Middle frontal gyrus (tissue), 1 donor: ENCODE results near the gene GNAQ.

Experiments
- DNase-seq: peaks from one replicate; pipeline ENCODE4 v3.0.0-alpha.2; 2015; ENCODE audit warnings: low spot score; ENCODE audit errors: extremely low spot score

The GNAQ gene

DNA sequence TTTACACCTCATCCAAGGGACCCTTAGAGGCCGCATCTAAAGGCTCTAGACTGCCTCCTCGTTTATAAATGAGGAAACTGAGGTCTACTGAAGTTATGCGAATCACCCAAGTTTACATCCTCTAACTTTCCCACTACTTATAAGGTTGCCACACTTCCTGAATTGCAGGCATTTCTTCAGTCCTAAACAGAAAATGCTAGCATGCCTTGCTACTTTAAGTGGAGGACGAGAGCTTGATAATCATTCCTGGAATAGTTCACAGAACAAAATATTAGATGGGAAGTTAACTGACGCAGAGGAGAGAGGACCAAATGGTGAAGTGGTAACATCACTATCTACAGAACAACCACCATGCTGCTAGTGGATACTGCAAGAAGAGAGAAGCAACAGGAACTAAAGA, 85.8 kb downstream of the GNAQ start:
- DNase-seq: no peak

DNA sequence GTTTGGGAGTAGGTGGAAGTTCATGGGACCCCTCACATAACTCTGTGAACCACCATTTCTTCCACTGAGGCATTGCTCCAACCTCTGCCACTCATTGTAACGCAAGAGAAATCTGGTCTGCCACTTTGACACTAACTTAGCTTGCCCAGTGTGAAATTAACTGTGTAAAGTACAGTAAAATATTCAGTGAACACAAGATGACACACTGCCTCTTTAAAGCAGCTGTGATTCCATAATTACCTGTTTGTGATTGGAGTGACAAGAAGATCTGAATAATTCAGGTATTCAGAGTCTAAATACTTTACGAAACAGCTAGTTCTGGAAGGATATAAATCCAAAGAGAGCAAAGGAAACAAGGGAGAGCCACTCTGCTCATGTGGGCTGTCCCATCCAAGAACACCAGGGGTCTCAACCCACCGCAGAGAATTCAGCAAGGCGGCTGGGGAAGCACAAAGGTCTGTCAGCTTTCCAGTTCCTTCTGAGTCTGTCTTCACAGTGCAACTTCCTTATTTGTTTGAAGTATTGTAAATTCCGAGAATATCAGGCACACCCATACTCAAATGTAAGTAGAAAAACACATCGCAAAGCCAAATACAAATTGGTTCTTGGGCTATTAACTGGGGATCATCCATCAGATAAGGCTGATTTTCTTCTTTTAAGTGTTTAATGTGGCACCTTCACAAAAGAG, 86.9 kb downstream of the GNAQ start:
- DNase-seq: no peak

DNA sequence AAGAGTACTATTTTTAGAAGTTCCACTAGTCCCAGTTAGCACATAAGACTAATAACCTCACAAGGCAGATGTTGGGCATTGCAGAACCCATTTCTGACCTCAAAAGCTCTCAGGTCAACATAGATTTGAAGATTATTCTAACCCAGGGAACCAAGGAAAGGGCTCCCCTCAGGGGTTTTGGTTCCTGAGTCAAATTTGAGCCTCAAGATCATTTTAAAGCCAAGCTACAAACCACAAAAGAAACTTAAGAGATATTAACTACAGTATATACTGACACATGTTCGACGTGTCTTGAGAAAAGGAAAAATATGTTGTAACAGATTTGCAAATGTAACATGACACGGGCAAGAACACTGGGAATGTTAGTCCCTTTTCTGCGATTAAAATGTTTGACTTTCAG, 88.6 kb downstream of the GNAQ start:
- no peak for DNase-seq

DNA sequence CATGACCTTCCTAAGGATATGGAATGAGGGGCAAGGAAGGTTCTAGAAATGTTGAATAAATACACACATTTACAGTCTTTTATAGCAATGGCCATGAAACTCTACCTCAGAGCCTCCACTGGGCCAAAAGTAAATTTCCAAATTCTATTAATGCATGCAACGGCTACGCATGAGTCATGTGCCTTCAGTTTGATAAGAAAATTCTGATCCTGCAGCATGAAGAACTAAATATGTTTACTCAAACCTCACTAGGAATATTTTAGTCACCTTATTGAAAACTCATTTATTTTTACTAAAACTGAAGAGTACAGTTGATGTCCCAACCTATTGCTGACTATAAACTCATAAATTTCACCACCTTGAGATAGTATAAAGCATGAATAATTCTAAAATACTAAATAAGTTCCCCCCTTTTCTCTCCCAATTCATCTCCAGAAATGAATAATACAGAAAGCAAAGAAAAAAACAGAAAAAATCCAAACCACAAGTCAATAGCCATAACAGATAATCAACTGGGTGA, 92.4 kb downstream of the GNAQ start:
- DNase-seq: no peak

DNA sequence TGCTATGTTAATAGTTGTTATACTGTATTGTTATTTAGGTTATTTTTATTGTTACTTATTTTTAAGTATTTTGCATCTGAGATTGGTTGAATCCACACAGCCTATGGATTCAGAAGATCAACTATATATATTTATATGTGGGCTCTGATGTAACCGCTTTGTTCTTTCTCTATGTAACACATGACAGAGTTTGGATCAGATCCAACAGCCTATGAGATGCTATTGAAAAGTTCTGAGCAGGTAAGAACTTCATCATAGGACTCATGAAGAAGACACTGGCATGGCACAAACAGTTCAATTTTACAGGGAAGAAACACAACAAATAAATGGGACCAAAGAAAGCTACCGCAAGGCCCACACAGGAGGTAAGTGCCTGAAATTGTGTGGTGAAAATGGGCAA, 93.4 kb downstream of the GNAQ start:
- no peak for DNase-seq

DNA sequence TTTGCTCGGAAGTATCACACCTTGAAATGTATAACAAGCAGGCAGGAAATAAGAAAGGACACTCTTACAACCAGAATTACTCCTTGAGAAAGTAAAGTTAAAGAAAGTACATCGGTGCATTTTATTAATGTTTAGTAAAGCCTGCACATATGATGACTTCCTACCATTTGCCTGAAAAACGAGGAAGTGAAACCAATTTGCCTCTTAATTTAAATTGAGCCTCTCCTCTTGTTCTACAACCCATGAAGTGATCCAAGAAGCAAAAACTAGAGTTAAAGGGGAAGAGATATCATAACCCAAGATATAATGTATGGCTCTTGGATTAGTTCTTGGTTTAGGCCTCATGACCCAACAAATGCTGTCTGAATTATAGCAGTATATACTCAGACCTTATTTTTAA, 95.6 kb downstream of the GNAQ start:
- DNase-seq: no peak

DNA sequence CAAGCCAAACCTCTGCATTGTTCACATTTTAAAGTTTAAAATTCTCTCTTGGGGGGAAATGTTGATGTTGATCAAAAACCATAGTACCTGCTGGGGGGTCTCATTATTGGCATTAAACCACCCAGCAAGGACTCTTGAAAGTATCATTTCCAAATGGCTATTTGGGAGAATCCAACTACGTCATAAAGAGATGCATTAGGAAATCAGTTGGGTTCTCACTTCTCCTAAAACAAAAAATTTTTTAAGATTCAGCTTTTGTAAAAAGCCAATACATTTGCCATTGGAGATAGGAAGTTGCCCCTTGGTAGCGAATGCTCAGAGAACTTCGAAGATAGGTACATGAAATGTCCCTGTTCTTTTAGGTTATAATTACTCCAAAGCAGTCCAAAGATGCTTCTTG, 96.4 kb downstream of the GNAQ start:
- DNase-seq: no peak

DNA sequence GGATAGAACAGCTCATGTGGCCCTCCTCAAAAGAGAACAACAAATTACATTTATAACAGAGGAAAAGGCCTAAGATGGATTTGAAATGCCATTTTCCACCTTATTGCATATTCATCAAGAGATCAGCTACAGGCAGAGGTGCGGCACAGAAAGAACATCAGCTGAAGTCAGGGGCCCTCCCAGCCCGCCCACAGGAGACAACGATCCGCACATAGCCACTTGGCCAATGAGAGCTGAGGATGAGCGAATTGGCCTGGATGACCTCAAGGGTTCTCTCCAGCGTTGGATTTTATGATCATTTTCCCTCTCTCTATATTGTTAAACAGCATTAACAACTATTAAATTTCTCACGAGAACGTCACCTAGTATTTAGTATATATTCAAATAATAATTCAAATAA, 97.6 kb downstream of the GNAQ start:
- DNase-seq: no peak

DNA sequence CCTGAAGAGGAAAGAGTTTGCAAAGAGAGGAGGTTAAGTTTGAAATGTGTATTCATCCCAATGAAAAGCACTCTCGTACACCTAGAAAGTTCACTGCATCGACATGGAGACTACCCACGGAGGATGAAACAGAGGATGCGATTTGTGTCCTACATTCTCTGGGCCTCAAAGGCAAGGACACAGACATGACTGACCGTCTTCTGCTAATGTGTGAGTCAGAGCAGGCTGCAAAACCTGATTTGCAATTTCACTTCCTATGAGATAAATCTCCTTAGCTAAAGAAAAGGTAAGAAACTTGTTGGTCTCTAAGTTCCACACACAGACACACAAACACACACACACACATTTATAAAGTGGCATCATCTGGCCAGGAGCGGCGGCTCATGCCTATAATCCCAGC, 98.6 kb downstream of the GNAQ start:
- DNase-seq: no peak

DNA sequence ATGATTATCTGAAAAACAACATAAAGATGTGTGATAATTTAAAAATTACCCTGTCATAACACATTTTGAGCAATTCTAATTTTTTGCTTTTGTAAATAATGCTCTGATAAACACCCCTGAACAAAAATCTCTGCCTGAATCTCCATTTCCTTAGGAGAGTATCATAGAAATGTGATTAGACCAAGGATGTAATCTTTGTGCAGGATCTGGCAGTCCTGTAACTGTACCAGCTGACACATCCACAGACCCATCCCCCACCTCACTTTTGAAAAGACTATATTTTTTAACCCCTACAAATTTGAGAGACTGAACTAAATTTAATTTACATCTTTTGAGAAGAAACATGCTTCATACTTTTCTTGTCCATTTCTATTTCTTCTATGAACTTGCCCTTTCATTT, 101.7 kb downstream of the GNAQ start:
- no peak for DNase-seq

DNA sequence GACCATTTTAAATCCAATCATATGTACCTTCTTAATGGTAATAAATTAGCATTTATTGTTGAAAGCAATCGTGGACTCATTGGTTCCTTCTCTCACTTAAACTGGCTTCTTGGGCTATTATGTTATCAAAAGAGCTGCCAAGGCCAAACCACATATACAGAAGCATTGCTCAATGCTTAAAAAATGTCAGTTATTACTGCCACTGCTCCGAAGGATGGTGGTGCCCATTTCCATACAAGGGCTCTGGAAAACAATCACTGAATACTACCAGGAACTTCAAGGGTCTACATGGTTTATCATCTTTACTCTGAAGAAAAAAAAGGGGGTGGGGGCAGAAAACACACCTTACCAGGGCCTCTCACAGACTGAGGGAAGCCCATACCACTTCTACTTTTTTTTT, 104.3 kb downstream of the GNAQ start:
- DNase-seq: no peak

DNA sequence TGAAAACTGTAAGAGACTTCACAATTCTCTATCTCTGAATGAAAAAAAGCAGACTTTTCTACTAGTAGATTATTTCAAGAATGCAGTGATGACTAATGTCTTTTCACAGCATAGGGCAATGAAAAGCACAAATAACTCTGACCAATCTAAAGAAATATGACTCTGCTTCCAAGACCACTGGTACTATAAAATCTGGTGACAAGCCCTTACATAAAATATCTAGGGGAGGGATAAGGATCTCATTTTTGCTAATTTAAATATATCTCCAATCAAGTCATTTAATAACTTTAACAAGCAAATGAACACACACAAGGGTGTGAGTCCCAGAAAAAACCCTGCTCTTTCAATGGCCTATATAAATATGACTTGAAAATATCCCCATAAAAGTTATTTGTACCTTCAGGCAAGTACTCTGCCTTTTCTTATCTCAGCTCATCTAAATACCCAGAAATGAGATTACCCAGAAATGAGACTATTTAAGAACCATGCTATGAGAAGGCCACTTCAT, 105.2 kb downstream of the GNAQ start:
- no peak for DNase-seq

DNA sequence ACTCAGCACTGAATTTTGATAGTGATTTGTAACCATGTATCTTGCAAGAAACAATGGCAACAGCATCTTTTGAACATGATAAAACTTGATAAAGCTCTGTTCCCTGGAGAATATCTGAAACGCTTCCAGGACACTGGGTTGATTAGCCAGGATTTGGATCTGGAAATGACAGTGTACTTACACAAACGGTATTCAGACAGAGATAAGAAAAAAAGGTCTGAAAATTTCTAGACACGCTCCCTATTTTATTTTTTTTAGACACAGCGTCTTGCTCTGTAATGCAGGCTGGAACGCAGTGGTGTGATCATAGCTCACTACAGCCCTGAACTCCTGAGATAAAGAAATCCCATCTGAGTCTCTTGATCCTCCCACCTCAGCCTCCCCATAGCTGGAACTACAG, 109.0 kb downstream of the GNAQ start:
- DNase-seq: no peak

DNA sequence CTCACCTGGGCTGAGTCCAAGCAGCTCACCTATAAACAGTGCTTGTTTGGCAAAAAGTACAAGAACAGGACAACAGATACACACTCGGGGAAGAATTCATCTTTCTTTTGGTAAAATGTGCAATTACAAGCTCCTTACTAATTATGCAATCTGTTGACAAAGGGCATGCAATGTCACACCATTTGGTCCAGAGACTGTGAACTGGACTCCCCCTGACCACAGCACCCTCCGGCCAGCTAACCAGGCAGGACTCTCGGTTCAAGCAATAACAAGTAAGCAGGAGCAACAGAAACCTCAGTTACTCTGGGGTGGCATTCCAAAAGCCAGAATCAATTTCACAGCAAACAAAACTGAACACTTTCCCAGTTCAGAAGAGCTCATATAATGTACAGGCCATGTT, 113.8 kb downstream of the GNAQ start:
- no peak for DNase-seq

DNA sequence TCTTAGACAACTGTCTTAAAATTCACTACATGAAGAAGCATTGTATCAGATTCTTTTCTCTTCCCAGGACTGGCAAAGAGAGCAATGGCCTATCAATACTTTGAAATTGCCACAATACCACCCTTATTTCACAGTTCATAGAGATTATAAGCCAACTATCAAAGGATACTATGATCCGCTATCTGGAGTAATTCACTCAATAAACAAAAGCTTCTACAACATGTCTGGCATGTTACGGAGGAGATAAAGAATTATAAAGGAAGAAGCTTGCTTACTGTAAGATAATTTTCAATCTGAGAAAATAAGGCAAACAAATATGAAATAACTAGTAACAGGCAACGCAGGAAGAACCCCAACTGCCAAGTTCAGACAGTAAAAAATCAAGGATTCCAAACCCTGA, 114.8 kb downstream of the GNAQ start:
- DNase-seq: no peak

DNA sequence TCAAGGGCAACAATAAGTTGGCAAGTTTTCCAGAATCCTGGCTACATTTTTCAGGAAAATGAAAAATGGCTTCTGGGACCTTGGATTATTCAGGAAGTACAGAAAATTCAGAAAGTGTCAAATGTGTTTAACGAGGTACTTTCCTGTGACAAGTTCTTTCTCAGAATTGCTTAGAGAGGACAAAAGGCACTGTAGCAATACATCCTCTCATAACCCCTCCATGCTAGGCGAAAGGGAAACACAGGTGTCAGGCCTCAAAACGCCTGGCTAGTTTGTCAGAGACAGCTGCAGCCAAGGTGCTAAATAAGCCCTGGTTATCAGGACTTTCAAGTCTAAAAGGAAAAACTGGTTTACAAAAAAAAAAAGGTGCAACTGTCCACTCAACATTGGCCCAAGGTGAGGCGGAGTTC, 115.2 kb downstream of the GNAQ start:
- DNase-seq: no peak

DNA sequence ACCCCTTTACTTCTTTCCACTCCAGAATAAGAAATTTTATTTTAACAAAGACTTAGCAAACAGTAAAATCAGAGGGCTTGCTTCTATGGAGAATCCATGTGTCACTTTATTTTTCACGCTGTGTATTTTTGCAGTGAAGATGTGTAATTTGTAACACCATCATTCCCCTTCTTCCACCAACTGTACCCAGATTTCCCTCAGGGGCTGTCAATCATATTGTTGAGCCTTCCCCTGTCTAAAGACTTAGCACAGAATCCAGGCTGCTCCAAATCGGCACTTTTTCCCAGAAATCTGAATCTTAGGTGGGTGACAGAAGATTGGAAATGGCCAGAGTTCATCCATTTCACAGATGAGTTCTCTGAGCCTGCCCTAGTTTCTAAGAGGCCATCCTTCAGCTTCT, 115.9 kb downstream of the GNAQ start:
- DNase-seq: no peak

DNA sequence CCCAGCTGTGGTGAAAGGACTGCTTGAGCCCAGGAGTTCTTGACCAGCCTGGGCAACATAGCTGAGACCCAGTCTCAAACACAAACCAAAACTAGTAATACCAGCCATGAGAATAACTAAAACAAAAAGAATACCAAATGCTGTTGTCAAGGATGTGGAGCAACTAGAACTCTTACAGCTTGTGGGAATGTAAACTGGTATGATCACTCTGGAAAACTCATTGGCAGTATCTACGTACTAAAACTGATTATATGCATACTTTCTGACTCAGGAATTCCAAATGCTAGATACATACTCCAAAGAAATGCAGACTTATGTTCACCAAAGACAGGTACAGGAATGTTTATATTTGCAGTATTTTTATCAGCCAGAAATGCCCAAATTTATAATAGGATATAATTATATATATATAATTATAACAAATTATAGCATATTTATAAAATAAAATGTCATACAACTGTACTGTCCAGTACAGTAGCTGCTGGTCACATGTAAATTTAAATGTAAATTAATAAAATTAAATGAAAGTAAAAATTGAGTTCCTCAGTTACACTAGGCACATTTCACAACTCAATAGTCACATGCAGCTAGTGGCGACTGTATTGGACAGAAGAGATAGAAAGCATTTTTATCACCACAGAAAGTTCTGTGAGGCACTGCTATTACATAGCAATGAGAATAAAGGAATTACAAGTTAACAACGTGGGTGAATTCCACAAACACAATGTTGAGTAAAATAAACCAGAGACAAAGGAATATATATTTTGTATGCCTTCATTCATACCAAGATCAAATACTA, 118.5 kb downstream of the GNAQ start:
- DNase-seq: no peak

DNA sequence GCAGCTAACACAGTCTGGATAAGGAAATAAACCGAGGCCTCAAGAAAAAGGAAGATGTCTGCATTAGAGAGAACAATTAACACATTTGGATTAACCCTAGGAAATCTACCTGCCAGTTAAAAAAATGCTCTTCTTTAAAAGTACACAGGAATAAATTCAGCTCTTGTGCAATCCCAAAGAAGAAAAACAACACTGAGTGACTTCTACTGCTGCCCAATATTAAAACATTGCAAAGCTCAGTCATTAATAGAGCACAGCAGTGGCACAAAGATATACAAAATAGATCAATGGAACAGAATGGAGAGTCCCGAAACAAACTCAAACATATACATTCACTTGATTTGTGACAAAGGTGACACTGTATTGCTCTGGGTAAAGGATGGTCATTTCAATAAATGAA, 119.7 kb downstream of the GNAQ start:
- DNase-seq: no peak

DNA sequence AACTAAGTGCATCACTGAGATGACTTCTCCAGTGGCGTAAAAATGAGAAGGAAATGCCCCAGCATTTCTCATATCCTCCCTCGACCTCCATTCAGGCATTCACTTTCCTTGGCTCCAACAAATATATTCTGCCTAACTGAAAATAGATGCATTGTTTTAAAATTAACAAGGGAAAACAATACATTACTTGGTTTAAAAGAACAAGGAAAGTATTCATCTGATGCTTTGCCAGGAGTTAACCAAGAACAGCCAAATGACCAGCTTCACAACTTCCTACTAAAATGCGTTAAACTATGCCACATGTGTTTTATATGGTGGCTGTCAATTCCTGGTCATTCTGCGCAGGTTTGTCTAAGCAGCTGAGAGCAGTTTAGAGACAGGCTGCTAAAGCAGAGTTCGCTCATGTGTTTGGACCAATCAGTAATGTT, 121.4 kb downstream of the GNAQ start:
- no peak for DNase-seq

DNA sequence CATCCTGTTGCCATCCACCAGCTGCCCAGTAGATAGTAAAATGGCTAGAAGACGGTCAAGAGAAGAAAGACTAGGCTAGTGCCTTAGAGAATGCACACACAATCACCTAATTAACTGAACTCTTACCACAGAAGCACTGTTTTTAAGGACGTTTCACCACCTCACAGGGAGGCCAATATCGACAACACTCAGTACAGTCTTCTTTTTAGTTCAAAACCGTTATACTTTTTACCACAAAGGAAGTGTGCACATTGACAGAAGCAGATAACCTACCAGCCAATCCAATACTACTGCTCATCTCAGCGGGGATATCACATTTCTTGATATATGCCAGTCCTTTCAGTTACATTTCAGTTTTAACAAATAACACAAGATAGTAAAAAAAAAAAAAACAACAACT, 122.3 kb downstream of the GNAQ start:
- no peak for DNase-seq

DNA sequence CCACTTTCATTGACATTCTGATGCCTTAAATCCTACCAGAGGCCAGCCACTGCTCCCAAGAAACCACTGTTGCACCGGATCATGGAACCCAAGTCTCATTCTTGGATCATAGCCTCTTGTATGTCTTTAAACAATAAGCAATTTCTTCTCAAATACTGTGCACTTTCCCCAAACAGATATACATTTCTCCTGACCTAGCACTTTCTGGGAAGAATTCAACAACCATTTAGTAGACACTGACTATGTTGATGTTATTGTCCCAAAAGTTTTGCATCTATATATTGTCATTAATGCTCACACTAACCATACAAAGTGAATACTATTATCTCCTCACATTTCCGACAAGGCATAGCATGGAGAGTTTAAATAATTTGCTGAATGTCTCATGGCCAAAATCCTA, 123.3 kb downstream of the GNAQ start:
- DNase-seq: no peak

DNA sequence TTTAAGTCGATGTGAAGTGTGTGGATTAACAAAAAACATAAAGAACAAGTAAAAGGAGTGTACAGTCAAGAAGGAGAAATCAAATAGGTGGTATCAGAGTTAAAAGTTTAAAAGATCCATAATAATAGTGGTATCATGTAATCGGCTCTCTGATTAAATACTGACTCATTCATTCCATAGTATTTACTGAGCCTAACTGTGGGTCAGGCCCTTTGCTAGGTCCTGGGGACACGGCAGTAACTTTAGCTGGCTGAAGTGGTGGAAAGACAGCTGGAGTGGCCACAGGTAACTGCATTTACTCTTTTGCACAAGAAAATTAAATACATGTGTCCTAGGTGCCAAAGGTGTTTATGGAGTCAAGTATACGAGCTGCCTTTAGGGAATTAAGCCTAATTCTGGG, 124.0 kb downstream of the GNAQ start:
- DNase-seq: no peak
